NT2/D1 (cell line): Measurements from ENCODE around the gene ADARB2.

ENCODE experiments used
- DNase-seq: peaks from one replicate; pipeline ENCODE4 v3.0.0-alpha.2; 2011; ENCODE audit warnings: low read depth, low spot score
- H3K27me3 ChIP-seq: 2 replicates; pipeline ENCODE4 v1.6.0; 2011; ENCODE audit warnings: mild to moderate bottlenecking; ENCODE audit not compliant: insufficient read length, insufficient read depth
- H3K36me3 ChIP-seq: 2 replicates; pipeline ENCODE4 v1.6.1; 2011; ENCODE audit warnings: mild to moderate bottlenecking, low read length, mixed read lengths; ENCODE audit not compliant: insufficient read depth, insufficient read length
- H3K4me1 ChIP-seq: 2 replicates; pipeline ENCODE4 v1.5.1; 2011; ENCODE audit not compliant: insufficient read depth, insufficient read length
- H3K4me3 ChIP-seq: 2 replicates; pipeline ENCODE4 v1.5.1; 2011; ENCODE audit warnings: low read depth; ENCODE audit not compliant: insufficient read length
- H3K9ac ChIP-seq: 2 replicates; pipeline ENCODE4 v1.6.0; 2011; ENCODE audit warnings: low read depth; ENCODE audit not compliant: insufficient read length
- H3K9me3 ChIP-seq: 2 replicates; pipeline ENCODE4 v1.5.1; 2011; ENCODE audit warnings: mild to moderate bottlenecking, low read length; ENCODE audit not compliant: insufficient read depth
- SUZ12 ChIP-seq: IDR thresholded peaks from 2 replicates; pipeline ENCODE4 v1.6.1; 2011; ENCODE audit not compliant: insufficient read length, insufficient read depth; ENCODE audit errors: extremely low read depth
- YY1 ChIP-seq: IDR thresholded peaks from 2 replicates; pipeline ENCODE4 v1.6.1; 2011; ENCODE audit not compliant: insufficient read length, insufficient read depth
- ZNF274 ChIP-seq: IDR thresholded peaks from 2 replicates; pipeline ENCODE4 v1.6.1; 2011; ENCODE audit warnings: mild to moderate bottlenecking, low read depth, low read length

The ADARB2 gene

GRCh38 chr10:1523221-1523620, 214.1 kb downstream of the ADARB2 start:
- H3K36me3 ChIP-seq: no peaks in the 10 kb centered on the region
- TF ChIP-seq ZNF274 (no peak), YY1 (no peak), SUZ12 (no peak)
- no peak for DNase-seq
- no peaks in the 10 kb centered on the region for H3K27me3 ChIP-seq
- no peaks in the 10 kb centered on the region for H3K9me3 ChIP-seq
- peaks cover 3% of the 10 kb centered on the region for H3K4me1 ChIP-seq
- no peak overlapping the region for H3K9ac ChIP-seq
- H3K4me3 ChIP-seq: no peak overlapping the region

- Histone ChIP-seq H3K4me3 (no peak overlapping the region), H3K9ac (no peak overlapping the region), H3K36me3 (no peaks in the 10 kb centered on the region), H3K27me3 (no peaks in the 10 kb centered on the region), H3K9me3 (no peaks in the 10 kb centered on the region), H3K4me1 (peaks cover 3% of the 10 kb centered on the region)
- TF ChIP-seq SUZ12 (no peak), ZNF274 (no peak), YY1 (no peak)
- no peak for DNase-seq
Measured at GRCh38 chr10:1522237-1522636, 215.1 kb downstream of the ADARB2 start.

GRCh38 chr10:1521741-1522140, 215.6 kb downstream of the ADARB2 start:
- no peaks in the 10 kb centered on the region for H3K27me3 ChIP-seq
- H3K4me1 ChIP-seq: peaks cover 3% of the 10 kb centered on the region
- H3K4me3 ChIP-seq: no peak overlapping the region
- no peaks in the 10 kb centered on the region for H3K9me3 ChIP-seq
- TF ChIP-seq YY1: no peak
- TF ChIP-seq ZNF274: no peak
- DNase-seq: no peak
- H3K9ac ChIP-seq: no peak overlapping the region
- H3K36me3 ChIP-seq: no peaks in the 10 kb centered on the region

GRCh38 chr10:1520909-1521565, 216.3 kb downstream of the ADARB2 start:
- no peaks in the 10 kb centered on the region for H3K4me1 ChIP-seq
- H3K4me3 ChIP-seq: no peak overlapping the region
- no peak overlapping the region for H3K9ac ChIP-seq
- no peak for TF ChIP-seq YY1
- no peak for TF ChIP-seq ZNF274
- TF ChIP-seq SUZ12: no peak
- H3K27me3 ChIP-seq: no peaks in the 10 kb centered on the region
- DNase-seq: no peak
- no peaks in the 10 kb centered on the region for H3K9me3 ChIP-seq
- no peaks in the 10 kb centered on the region for H3K36me3 ChIP-seq

GRCh38 chr10:1519391-1519790, 217.9 kb downstream of the ADARB2 start:
- no peaks in the 10 kb centered on the region for H3K36me3 ChIP-seq
- no peaks in the 10 kb centered on the region for H3K27me3 ChIP-seq
- no peak overlapping the region for H3K4me3 ChIP-seq
- no peaks in the 10 kb centered on the region for H3K9me3 ChIP-seq
- no peak for DNase-seq
- no peak for TF ChIP-seq YY1
- TF ChIP-seq ZNF274: no peak
- no peak for TF ChIP-seq SUZ12
- H3K9ac ChIP-seq: no peak overlapping the region
- H3K4me1 ChIP-seq: no peaks in the 10 kb centered on the region

- H3K27me3 ChIP-seq: no peaks in the 10 kb centered on the region
Measured at GRCh38 chr10:1517684-1518083, 219.6 kb downstream of the ADARB2 start.

GRCh38 chr10:1516492-1517165, 220.7 kb downstream of the ADARB2 start:
- Histone ChIP-seq H3K27me3 (no peaks in the 10 kb centered on the region), H3K4me1 (no peaks in the 10 kb centered on the region), H3K4me3 (no peak overlapping the region), H3K9me3 (no peaks in the 10 kb centered on the region), H3K36me3 (no peaks in the 10 kb centered on the region), H3K9ac (no peak overlapping the region)
- no peak for TF ChIP-seq YY1
- no peak for TF ChIP-seq ZNF274
- TF ChIP-seq SUZ12: no peak
- no peak for DNase-seq

More at GRCh38 chr10:1517684-1518083, 219.6 kb downstream of the ADARB2 start:
- H3K4me1 ChIP-seq: no peaks in the 10 kb centered on the region
- no peak for TF ChIP-seq SUZ12
- TF ChIP-seq ZNF274: no peak
- no peak for TF ChIP-seq YY1
- H3K9ac ChIP-seq: no peak overlapping the region
- no peaks in the 10 kb centered on the region for H3K9me3 ChIP-seq
- H3K4me3 ChIP-seq: no peak overlapping the region
- H3K36me3 ChIP-seq: no peaks in the 10 kb centered on the region
- no peak for DNase-seq
